Endothelial cell of umbilical vein (primary cell): Measurements from ENCODE around the gene ECSIT. TPM values are rescaled to one million over a fixed set of nuclear protein-coding genes. Genes with fewer than 3 reads are reported as not detected.

Experiments used
- BruUV-seq: library from RNA; stranded (reverse); fragments of 400-500 nt; replicated peaks from 2 replicates; lab custom pipeline; 2021; lab: Mats Ljungman, UMichigan
- CTCF ChIA-PET: fragments of 300-600, 350-600 bp; sonication (Branson Sonifier 250); formaldehyde crosslinking; loops from one replicate; lab custom pipeline; 2021; ENCODE audit warnings: antibody characterized with exemption, inconsistent platforms; lab: Charles Lee
- POLR2A ChIA-PET: fragments of 300-600, 350-600 bp; sonication (Branson Sonifier 250); formaldehyde crosslinking; loops from one replicate; lab custom pipeline; 2021; ENCODE audit warnings: antibody characterized with exemption, inconsistent platforms; lab: Charles Lee
- DNase-seq: peaks from one replicate; pipeline ENCODE4 v3.0.0-alpha.2; 2011; ENCODE audit warnings: low read depth, low spot score
- FAIRE-seq: peaks from 2 replicates; lab custom pipeline; 2011; peaks lifted over from hg19 to GRCh38; lab: Jason Lieb, UNC
- H2AFZ ChIP-seq: 2 replicates; pipeline ENCODE4 v1.6.0; 2012; ENCODE audit warnings: low read depth, low read length, control low read depth, inconsistent platforms
- H3K27ac ChIP-seq: 2 replicates; pipeline ENCODE4 v1.5.1; 2011; ENCODE audit warnings: low read depth, mild to moderate bottlenecking, control low read depth, low read length, moderate library complexity; ENCODE audit not compliant: insufficient read depth
- H3K27me3 ChIP-seq, 2 experiments: 2 replicates each; pipeline versions ENCODE4 v1.6.0 to v1.6.1; 2011; ENCODE audit warnings: low read length in 2 of 2, mixed read lengths in 1 of 2; ENCODE audit not compliant: control insufficient read depth in 2 of 2, insufficient read depth in 2 of 2
- H3K36me3 ChIP-seq, 2 experiments: 2 replicates in 1 of 2; 3 replicates in 1 of 2; pipeline ENCODE4 v1.5.1; 2011; ENCODE audit warnings: low read length in 2 of 2, mild to moderate bottlenecking in 1 of 2, moderate library complexity in 1 of 2; ENCODE audit not compliant: control insufficient read depth in 2 of 2, insufficient read depth in 2 of 2; ENCODE audit errors: extremely low read depth in 1 of 2
- H3K4me1 ChIP-seq: 3 replicates; pipeline ENCODE4 v1.5.1; 2011; ENCODE audit warnings: mild to moderate bottlenecking, low read length; ENCODE audit not compliant: control insufficient read depth, insufficient read depth; ENCODE audit errors: extremely low read depth
- H3K4me2 ChIP-seq: 2 replicates; pipeline ENCODE4 v1.6.1; 2011; ENCODE audit warnings: low read length, control low read depth, mixed read lengths; ENCODE audit not compliant: insufficient read depth
- H3K4me3 ChIP-seq, 3 experiments: fragments of 200-600 bp in 1 of 3; sonication (generic), shearing (Covaris generic) in 1 of 3; replicated peaks in 1 of 3; 2 replicates each; pipeline ENCODE4 v1.5.1; 2011 to 2016; ENCODE audit warnings: control low read depth in 3 of 3, low read length in 3 of 3, mild to moderate bottlenecking in 2 of 3, inconsistent platforms in 1 of 3, low read depth in 1 of 3, moderate library complexity in 1 of 3; ENCODE audit not compliant: insufficient read depth in 1 of 3
- H3K79me2 ChIP-seq: 2 replicates; pipeline ENCODE4 v1.6.0; 2012; ENCODE audit warnings: low read length, inconsistent platforms; ENCODE audit not compliant: control insufficient read depth, insufficient read depth
- H3K9ac ChIP-seq: replicated peaks from 2 replicates; pipeline ENCODE3; 2011; ENCODE audit warnings: low read length, control low read depth; ENCODE audit not compliant: insufficient read depth; ENCODE audit errors: extremely low read depth
- H3K9me1 ChIP-seq: replicated peaks from 3 replicates; pipeline ENCODE4 v1.6.0; 2011; ENCODE audit warnings: mild to moderate bottlenecking, low read length; ENCODE audit not compliant: control insufficient read depth, insufficient read depth; ENCODE audit errors: extremely low read depth
- H3K9me3 ChIP-seq: replicated peaks from 2 replicates; pipeline ENCODE4 v1.5.1; 2012; ENCODE audit warnings: low read length, inconsistent platforms; ENCODE audit not compliant: control insufficient read depth, insufficient read depth
- H4K20me1 ChIP-seq: replicated peaks from 2 replicates; pipeline ENCODE3; 2011; ENCODE audit warnings: mild to moderate bottlenecking, low read length; ENCODE audit not compliant: control insufficient read depth, insufficient read depth; ENCODE audit errors: extremely low read depth
- FOS ChIP-seq: IDR thresholded peaks from 2 replicates; pipeline ENCODE4 v1.6.1; 2011; ENCODE audit warnings: mild to moderate bottlenecking, low read length, moderate library complexity, borderline replicate concordance; ENCODE audit not compliant: insufficient read depth
- JUN ChIP-seq: IDR thresholded peaks from 2 replicates; pipeline ENCODE4 v1.6.1; 2011; ENCODE audit warnings: borderline replicate concordance, low read depth; ENCODE audit not compliant: insufficient read length, insufficient read depth
- MYC ChIP-seq: IDR thresholded peaks from one replicate; pipeline ENCODE4 v1.6.1; 2011; ENCODE audit warnings: mild to moderate bottlenecking, low read depth, low read length
- POLR2A ChIP-seq: IDR thresholded peaks from 2 replicates; pipeline ENCODE4 v1.6.1; 2012; ENCODE audit warnings: low read depth, mild to moderate bottlenecking, control low read depth, low read length
- POLR2AphosphoS5 ChIP-seq: IDR thresholded peaks from 2 replicates; pipeline ENCODE4 v1.6.1; 2012; ENCODE audit warnings: low read depth, mild to moderate bottlenecking, control low read depth, low read length, moderate library complexity; ENCODE audit not compliant: insufficient read depth
- dilution Hi-C: fragments of 300-500 bp; cut with MboI; formaldehyde crosslinking; loops from one replicate; pipeline ENCODE4 v1.15.0; 2019; ENCODE audit warnings: low sequenced_read_pairs; ENCODE audit not compliant: extremely low pct_ligation_motif_present
- intact Hi-C: fragments of 100-400 bp; cut with micrococcal nuclease; formaldehyde crosslinking; loops from one replicate; pipeline ENCODE4 v1.10.0; 2022
- polyA plus RNA-seq, 4 experiments: library from polyadenylated mRNA; depleted of rRNA in 3 of 4; stranded (reverse) in 3 of 4; unstranded in 1 of 4; fragments of >200 nt; gene quantifications; 2 replicates each; pipeline versions ENCODE4 v1.2.1 to v1.2.3, GENCODE V29; 2011 to 2012; ENCODE audit warnings: missing spikeins in 1 of 4
- total RNA-seq: library from RNA; stranded (reverse); gene quantifications from 2 replicates; pipeline ENCODE4 v1.2.3, GENCODE V29; 2021
- TF ChIP-seq, protein P1 (sequence below): IDR thresholded peaks from 2 replicates; pipeline ENCODE4 v1.6.1; 2011; ENCODE audit not compliant: insufficient read depth, insufficient read length
- TF ChIP-seq, protein P2 (sequence below), 2 donors: IDR thresholded peaks; 1 replicate in 1 of 2; 2 replicates in 1 of 2; pipeline ENCODE4 v1.5.1; 2011; ENCODE audit warnings: low read length in 2 of 2, mild to moderate bottlenecking in 2 of 2, moderate library complexity in 2 of 2, control low read depth in 1 of 2, inconsistent platforms in 1 of 2, low read depth in 1 of 2; ENCODE audit not compliant: insufficient read depth in 1 of 2; ENCODE audit errors: extremely low read depth in 1 of 2

The ECSIT gene
- total and polyA plus RNA-seq, 2 donors (not counting 3 experiments of a cell fraction or from before 2014, with no cell fraction given): 32.4 to 47.2 TPM

GRCh38 chr19:11535792-11536595, 7.1 kb upstream of the ECSIT start:
- H3K9me3 ChIP-seq: no peaks in the 10 kb centered on the region
- dilution Hi-C loops: no loop called here
- peaks cover 5 to 9% of the 10 kb centered on the region in 2 experiments for H3K27me3 ChIP-seq
- DNase-seq (peak; percentile 81), FAIRE-seq (peak; percentile 89)
- H2AFZ ChIP-seq: peak overlapping the region; percentile 96
- ChIA-PET POLR2A (no interaction called here), CTCF (interaction anchor here (0.6 to 1.9 kb wide), 7 partner anchors 10 to 54 kb away, joined by 3 to 11 read pairs (median 4); partner anchors contain the start of gene ELOF1)
- no peaks in the 10 kb centered on the region for H3K9me1 ChIP-seq
- peak overlapping the region; percentile 77 for H3K4me2 ChIP-seq
- H3K4me3 ChIP-seq: peak overlapping the region; percentile 26 to 54 (median 33)
- intact Hi-C loops: loop anchor here (1.0 to 5.0 kb wide), 2 partner anchors 39 to 51 kb away; no protein-coding TSS in a partner anchor
- peaks cover 9% of the 10 kb centered on the region for H3K4me1 ChIP-seq
- TF ChIP-seq, protein P1, sequence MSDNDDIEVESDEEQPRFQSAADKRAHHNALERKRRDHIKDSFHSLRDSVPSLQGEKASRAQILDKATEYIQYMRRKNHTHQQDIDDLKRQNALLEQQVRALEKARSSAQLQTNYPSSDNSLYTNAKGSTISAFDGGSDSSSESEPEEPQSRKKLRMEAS: no peak
- TF ChIP-seq FOS (peak; percentile 96), JUN (peak; percentile 72), POLR2AphosphoS5 (peak; percentile 84), MYC (no peak), POLR2A (peak; percentile 40)
- TF ChIP-seq, protein P2, sequence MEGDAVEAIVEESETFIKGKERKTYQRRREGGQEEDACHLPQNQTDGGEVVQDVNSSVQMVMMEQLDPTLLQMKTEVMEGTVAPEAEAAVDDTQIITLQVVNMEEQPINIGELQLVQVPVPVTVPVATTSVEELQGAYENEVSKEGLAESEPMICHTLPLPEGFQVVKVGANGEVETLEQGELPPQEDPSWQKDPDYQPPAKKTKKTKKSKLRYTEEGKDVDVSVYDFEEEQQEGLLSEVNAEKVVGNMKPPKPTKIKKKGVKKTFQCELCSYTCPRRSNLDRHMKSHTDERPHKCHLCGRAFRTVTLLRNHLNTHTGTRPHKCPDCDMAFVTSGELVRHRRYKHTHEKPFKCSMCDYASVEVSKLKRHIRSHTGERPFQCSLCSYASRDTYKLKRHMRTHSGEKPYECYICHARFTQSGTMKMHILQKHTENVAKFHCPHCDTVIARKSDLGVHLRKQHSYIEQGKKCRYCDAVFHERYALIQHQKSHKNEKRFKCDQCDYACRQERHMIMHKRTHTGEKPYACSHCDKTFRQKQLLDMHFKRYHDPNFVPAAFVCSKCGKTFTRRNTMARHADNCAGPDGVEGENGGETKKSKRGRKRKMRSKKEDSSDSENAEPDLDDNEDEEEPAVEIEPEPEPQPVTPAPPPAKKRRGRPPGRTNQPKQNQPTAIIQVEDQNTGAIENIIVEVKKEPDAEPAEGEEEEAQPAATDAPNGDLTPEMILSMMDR (IDR thresholded peaks at IDR 0.05; ENCODE audit: extremely low read depth in 1 of 2, insufficient read depth in 1 of 2, low read depth in 1 of 2, low read length in 2 of 2): peak; percentile 94 to 98
- peak overlapping the region; percentile 76 for H3K27ac ChIP-seq
- no peaks in the 10 kb centered on the region for H3K36me3 ChIP-seq
- no TSS peak for BruUV-seq
- no peaks in the 10 kb centered on the region for H3K79me2 ChIP-seq
- H4K20me1 ChIP-seq: no peaks in the 10 kb centered on the region
- H3K9ac ChIP-seq: peak overlapping the region; percentile 74
